Colonic mucosa (tissue), 4 donors: ENCODE measurements around the gene MICAL3. TPM values are rescaled to one million over a fixed set of nuclear protein-coding genes. Genes with fewer than 3 reads are reported as not detected.

ENCODE experiments used
- DNase-seq: peaks from one replicate; pipeline ENCODE4 v3.0.0-alpha.2; 2020
- H3K27ac ChIP-seq: fragments of 200-600 bp; one replicate; pipeline ENCODE4 v1.8.0; 2021
- H3K27me3 ChIP-seq: fragments of 200-600 bp; one replicate; pipeline ENCODE4 v1.8.0; 2021
- H3K36me3 ChIP-seq: fragments of 200-600 bp; one replicate; pipeline ENCODE4 v1.8.0; 2021
- H3K4me1 ChIP-seq: fragments of 200-600 bp; one replicate; pipeline ENCODE4 v1.8.0; 2021; ENCODE audit warnings: mild to moderate bottlenecking
- H3K4me3 ChIP-seq: fragments of 200-600 bp; one replicate; pipeline ENCODE4 v1.8.0; 2021
- H3K9ac ChIP-seq, 2 donors: one replicate each; pipeline ENCODE4 v1.7.0; 2013; ENCODE audit warnings: control low read depth in 2 of 2, low read depth in 2 of 2, low read length in 2 of 2
- H3K9me3 ChIP-seq: fragments of 200-600 bp; one replicate; pipeline ENCODE4 v1.8.0; 2021
- intact Hi-C: fragments of 100-400 bp; cut with DNase I; formaldehyde crosslinking; loops from one replicate; pipeline ENCODE4 v1.14.1; 2022
- total RNA-seq, 2 donors: library from RNA; stranded (reverse); fragmentation: NEBNext Ultra II Directional in 1 of 2; extraction: Animal tissue kit (Norgen Biotek cat#: 25700) in 1 of 2; gene quantifications; one replicate each; pipeline ENCODE4 v1.2.1, GENCODE V29; 2021
- TF ChIP-seq, protein P1 (sequence below): fragments of 200-600 bp; IDR thresholded peaks from one replicate; pipeline ENCODE4 v1.8.0; 2022; ENCODE audit warnings: antibody characterized with exemption, mild to moderate bottlenecking
- donor health status: healthy.
- donor health status: DM: no; HTN: no; CAD: no.
- donor health status: DM: no; HTN: no; CAD: no.

MICAL3 gene
- total RNA-seq, 2 donors from 2014 or later = 72.5 to 84.5 TPM

DNA sequence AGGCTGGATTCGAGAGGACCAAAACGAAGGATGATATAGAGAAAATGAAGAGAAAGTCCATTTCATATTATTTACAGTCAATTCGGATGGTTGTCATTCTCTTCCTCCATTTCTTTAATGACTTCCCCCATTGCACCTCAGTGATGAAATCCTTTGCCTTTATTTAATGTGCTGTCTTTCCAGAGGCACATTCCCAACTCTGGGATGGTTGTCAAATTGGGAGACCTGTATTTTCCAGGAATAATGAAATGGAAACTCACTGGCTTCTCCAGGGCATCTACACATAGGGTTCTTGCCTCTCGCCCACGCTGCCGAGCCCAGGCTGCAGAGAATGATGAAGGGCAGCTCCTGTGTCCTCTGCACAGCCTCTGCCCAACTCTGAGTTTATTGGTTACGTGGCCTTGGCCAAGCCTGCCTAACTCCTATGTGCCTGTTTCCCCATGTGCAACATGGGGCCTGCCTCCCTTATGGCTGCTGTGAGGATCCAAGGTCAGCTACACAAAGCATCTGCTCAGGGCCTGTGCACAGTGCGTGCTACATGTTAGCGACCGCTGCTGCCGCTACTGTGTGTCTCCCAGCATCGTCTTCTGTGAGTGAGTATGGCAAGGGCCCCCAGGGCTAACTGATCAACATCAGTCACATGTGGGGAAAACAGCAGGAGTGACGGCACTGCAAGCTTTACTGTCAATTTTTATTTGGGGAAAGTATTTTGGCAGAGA is 168.6 kb downstream of the MICAL3 start:
- peaks cover 8% of the 10 kb centered on the region for H3K36me3 ChIP-seq
- no peak overlapping the region for H3K4me3 ChIP-seq
- no peaks in the 10 kb centered on the region for H3K9me3 ChIP-seq
- H3K27ac ChIP-seq = no peak overlapping the region
- H3K27me3 ChIP-seq = no peaks in the 10 kb centered on the region
- intact Hi-C loops = no loop called here
- no peak overlapping the region for H3K9ac ChIP-seq
- no peaks in the 10 kb centered on the region for H3K4me1 ChIP-seq
- DNase-seq = no peak
- TF ChIP-seq, protein P1, sequence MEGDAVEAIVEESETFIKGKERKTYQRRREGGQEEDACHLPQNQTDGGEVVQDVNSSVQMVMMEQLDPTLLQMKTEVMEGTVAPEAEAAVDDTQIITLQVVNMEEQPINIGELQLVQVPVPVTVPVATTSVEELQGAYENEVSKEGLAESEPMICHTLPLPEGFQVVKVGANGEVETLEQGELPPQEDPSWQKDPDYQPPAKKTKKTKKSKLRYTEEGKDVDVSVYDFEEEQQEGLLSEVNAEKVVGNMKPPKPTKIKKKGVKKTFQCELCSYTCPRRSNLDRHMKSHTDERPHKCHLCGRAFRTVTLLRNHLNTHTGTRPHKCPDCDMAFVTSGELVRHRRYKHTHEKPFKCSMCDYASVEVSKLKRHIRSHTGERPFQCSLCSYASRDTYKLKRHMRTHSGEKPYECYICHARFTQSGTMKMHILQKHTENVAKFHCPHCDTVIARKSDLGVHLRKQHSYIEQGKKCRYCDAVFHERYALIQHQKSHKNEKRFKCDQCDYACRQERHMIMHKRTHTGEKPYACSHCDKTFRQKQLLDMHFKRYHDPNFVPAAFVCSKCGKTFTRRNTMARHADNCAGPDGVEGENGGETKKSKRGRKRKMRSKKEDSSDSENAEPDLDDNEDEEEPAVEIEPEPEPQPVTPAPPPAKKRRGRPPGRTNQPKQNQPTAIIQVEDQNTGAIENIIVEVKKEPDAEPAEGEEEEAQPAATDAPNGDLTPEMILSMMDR = no peak

DNA sequence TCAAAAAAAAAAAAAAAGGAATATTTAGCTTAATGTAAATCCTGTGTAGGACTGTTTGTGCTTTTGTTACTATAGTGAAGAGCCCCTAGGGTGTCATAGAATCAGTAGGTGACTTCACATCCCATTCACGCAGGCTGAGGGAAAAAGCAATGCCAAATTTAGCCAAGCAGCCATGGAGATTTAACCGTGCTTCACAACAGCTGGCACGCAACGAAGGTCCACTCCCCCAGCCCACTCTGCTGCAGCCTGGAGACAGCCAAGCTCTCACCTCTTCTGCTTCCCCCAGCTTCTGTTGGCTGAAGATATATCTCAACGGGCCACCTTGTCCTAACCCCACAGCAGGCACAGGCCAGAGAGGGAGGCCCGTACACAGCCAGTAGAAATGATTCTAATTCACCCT is 171.3 kb downstream of the MICAL3 start:
- DNase-seq = no peak
- Histone ChIP-seq H3K9me3 (no peaks in the 10 kb centered on the region), H3K27ac (no peak overlapping the region), H3K27me3 (no peaks in the 10 kb centered on the region), H3K36me3 (peaks cover 3% of the 10 kb centered on the region), H3K4me1 (no peaks in the 10 kb centered on the region), H3K9ac (no peak overlapping the region), H3K4me3 (no peak overlapping the region)
- TF ChIP-seq, protein P1 = no peak
- intact Hi-C loops = no loop called here

- Histone ChIP-seq H3K4me1 (no peaks in the 10 kb centered on the region), H3K9ac (no peak overlapping the region), H3K36me3 (peaks cover 3% of the 10 kb centered on the region), H3K27ac (no peak overlapping the region), H3K4me3 (no peak overlapping the region), H3K27me3 (no peaks in the 10 kb centered on the region), H3K9me3 (no peaks in the 10 kb centered on the region)
- DNase-seq = no peak
- TF ChIP-seq, protein P1 = no peak
- intact Hi-C loops = no loop called here
These were observed 172.6 kb downstream of the MICAL3 start for GRCh38 chr22:17851759-17852158.

DNA sequence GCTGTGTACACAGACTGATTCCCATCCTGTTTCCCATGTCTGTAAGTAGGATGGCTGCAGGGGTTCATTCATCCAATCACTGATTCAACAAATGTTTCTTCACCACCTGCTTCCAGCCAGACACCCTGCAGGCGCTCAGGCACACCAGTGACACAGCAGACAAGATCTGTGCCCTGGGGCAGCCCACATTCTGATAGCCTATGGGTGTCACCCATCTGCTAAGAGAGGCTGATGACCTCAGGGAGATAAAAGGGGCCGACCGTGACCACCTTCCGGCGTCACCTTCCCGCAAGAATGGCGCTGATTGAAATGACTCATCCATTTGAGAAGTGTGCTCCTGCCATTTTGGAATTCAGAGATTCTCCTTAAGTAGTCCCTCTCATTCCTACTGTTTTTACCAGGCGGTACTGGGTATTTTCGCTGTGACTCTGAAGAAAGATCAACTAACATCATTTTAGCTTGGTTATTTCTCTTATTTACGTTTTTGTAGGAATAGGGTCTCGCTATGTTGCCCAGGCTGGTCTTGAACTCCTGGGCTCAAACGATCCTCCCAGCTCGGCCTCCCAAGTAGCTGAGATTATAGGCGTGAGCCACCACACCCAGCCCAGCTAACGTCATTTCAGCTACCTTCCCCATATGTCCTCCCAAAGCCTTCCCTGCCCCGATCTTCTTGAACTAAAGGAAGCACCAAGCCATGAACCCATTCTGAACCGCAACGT is 176.8 kb downstream of the MICAL3 start:
- H3K4me3 ChIP-seq = no peak overlapping the region
- H3K36me3 ChIP-seq = peaks cover 3% of the 10 kb centered on the region
- no peaks in the 10 kb centered on the region for H3K4me1 ChIP-seq
- no peak overlapping the region for H3K9ac ChIP-seq
- TF ChIP-seq, protein P1 = no peak
- no peak for DNase-seq
- H3K9me3 ChIP-seq = no peaks in the 10 kb centered on the region
- H3K27me3 ChIP-seq = no peaks in the 10 kb centered on the region
- peak overlapping the region; percentile 41 for H3K27ac ChIP-seq
- intact Hi-C loops = no loop called here

- TF ChIP-seq, protein P1 = no peak
- H3K36me3 ChIP-seq = peaks cover 2% of the 10 kb centered on the region
- H3K4me3 ChIP-seq = no peak overlapping the region
- H3K27ac ChIP-seq = peak overlapping the region; percentile 41
- DNase-seq = no peak
- H3K27me3 ChIP-seq = no peaks in the 10 kb centered on the region
- H3K9me3 ChIP-seq = no peaks in the 10 kb centered on the region
- no peaks in the 10 kb centered on the region for H3K4me1 ChIP-seq
- no peak overlapping the region for H3K9ac ChIP-seq
- intact Hi-C loops = no loop called here
These were observed 177.9 kb downstream of the MICAL3 start for GRCh38 chr22:17846326-17846992.
